ENCODE results near the gene ATG16L2.

- no peak for TF ChIP-seq CTCF (IDR thresholded peaks at IDR 0.05)
- TF ChIP-seq POLR2A (IDR thresholded peaks at IDR 0.05): no peak
Measured at GRCh38 chr11:72829884-72830533, 15.8 kb downstream of the ATG16L2 start.

Measured in thyroid gland (tissue), 4 donors.